ENCODE measurements around the gene AKAP14. TPM values are rescaled to one million over a fixed set of nuclear protein-coding genes. Genes with fewer than 3 reads are reported as not detected.

Gene AKAP14
- total and polyA plus RNA-seq, 2 of the 4 experiments (the other 2 are of a cell fraction): not detected

GRCh38 chrX:119885554-119886428 is 9.9 kb upstream of the AKAP14 start:
- Histone ChIP-seq H3K14ac (replicated peaks; ENCODE audit: low read depth, low read length) (no peak overlapping the region), H3K36me3 (ENCODE audit: control insufficient read depth, insufficient read depth, low read length) (no peaks in the 10 kb centered on the region), H3K56ac (ENCODE audit: extremely low read depth, insufficient read depth, low read length) (no peak overlapping the region), H2AK9ac (replicated peaks; ENCODE audit: low read depth, low read length, poor library complexity) (no peak overlapping the region), H2BK5ac (ENCODE audit: low read depth, low read length, poor library complexity, severe bottlenecking) (no peak overlapping the region), H2BK20ac (ENCODE audit: low read depth, low read length) (no peak overlapping the region), H3K18ac (ENCODE audit: low read depth, low read length) (no peak overlapping the region), H2AK5ac (ENCODE audit: low read depth, low read length) (no peak overlapping the region), H3K23ac (ENCODE audit: low read depth, low read length) (no peak overlapping the region), H4K20me1 (ENCODE audit: insufficient read depth, low read length) (no peaks in the 10 kb centered on the region), H3K9ac (ENCODE audit: low read depth, low read length) (no peak overlapping the region), H3K27me3 (ENCODE audit: control insufficient read depth, insufficient read depth, low read length) (no peaks in the 10 kb centered on the region), H3K79me1 (ENCODE audit: low read depth in 1 of 2, low read length in 2 of 2) (no peaks in the 10 kb centered on the region), H2AFZ (replicated peaks; ENCODE audit: low read length, poor library complexity) (peak overlapping the region; percentile 24), H4K8ac (ENCODE audit: low read depth in 2 of 2, low read length in 2 of 2) (no peak overlapping the region), H3K9me3 (ENCODE audit: control insufficient read depth, insufficient read depth, low read length) (no peaks in the 10 kb centered on the region), H4K5ac (ENCODE audit: low read depth, low read length) (no peak overlapping the region), H3K4me2 (ENCODE audit: low read depth, low read length) (no peak overlapping the region), H3K4me1 (ENCODE audit: control insufficient read depth, insufficient read depth, low read length) (no peaks in the 10 kb centered on the region), H3K27ac (ENCODE audit: insufficient read depth, low read length) (no peak overlapping the region), H3K4ac (ENCODE audit: low read depth, low read length) (no peak overlapping the region), H3K4me3 (ENCODE audit: insufficient read depth, low read depth, low read length) (no peak overlapping the region), H4K91ac (ENCODE audit: insufficient read depth, low read depth, low read length) (no peak overlapping the region), H2BK120ac (ENCODE audit: low read depth, low read length) (no peak overlapping the region), H3K9me1 (ENCODE audit: insufficient read depth, low read length) (no peaks in the 10 kb centered on the region), H2BK15ac (ENCODE audit: low read depth, low read length) (no peak overlapping the region)
- in situ Hi-C loops (cut with MboI; ENCODE audit: low sequenced_read_pairs): no loop called here
- TF ChIP-seq RFX5 (IDR thresholded peaks at IDR 0.05; ENCODE audit: low read depth, low read length) (no peak), CHD1 (IDR thresholded peaks at IDR 0.05; ENCODE audit: low read depth, low read length) (no peak), BHLHE40 (IDR thresholded peaks at IDR 0.05; ENCODE audit: low read depth, low read length) (no peak), MAZ (IDR thresholded peaks at IDR 0.05; ENCODE audit: borderline replicate concordance, low read depth, low read length) (no peak), FOS (IDR thresholded peaks at IDR 0.05; ENCODE audit: low read depth, low read length) (no peak), RAD21 (IDR thresholded peaks at IDR 0.05; ENCODE audit: low read length) (no peak), USF2 (IDR thresholded peaks at IDR 0.05; ENCODE audit: low read depth, low read length) (no peak), POLR2A (IDR thresholded peaks at IDR 0.05; ENCODE audit: low read depth, low read length) (no peak), ELK1 (IDR thresholded peaks at IDR 0.05; ENCODE audit: borderline replicate concordance, low read depth, low read length) (no peak), RCOR1 (IDR thresholded peaks at IDR 0.05; ENCODE audit: insufficient replicate concordance, low read length) (no peak)
- no peak for ATAC-seq (ENCODE audit: low read depth)
- POLR2A ChIA-PET (ENCODE audit: unreplicated experiment): no interaction called here
- dilution Hi-C loops (cut with HindIII; ENCODE audit: low sequenced_read_pairs, unreplicated experiment): no loop called here
- peak; percentile 13 for DNase-seq
- 67% methylated on average over 1 of the region's 11 CpGs; no CpG with 5 or more reads in 1 of the 2 experiments for WGBS, 2 experiments (ENCODE audit: extremely low coverage in 2 of 2, insufficient read length in 1 of 2)
- BruUV-seq (replicated peaks): no TSS peak
- CTCF ChIA-PET: no interaction called here
- intact Hi-C loops (cut with micrococcal nuclease): loop anchor here (10.0 kb wide), 1 partner anchor 371 kb away; no protein-coding TSS in a partner anchor
